SK-N-SH (cell line): ENCODE measurements around the gene MLC1. TPM values are rescaled to one million over a fixed set of nuclear protein-coding genes. Genes with fewer than 3 reads are reported as not detected.

ENCODE experiments used
- CTCF ChIA-PET: fragments of 300-600, 350-600 bp; formaldehyde crosslinking; extraction: SDS; loops from one replicate; lab custom pipeline; 2021; lab: Yijun Ruan, JAX
- POLR2A ChIA-PET: fragments of 350-600 bp; sonication (Branson Sonifier 250); formaldehyde crosslinking; extraction: SDS; loops from one replicate; lab custom pipeline; 2020; ENCODE audit warnings: antibody characterized with exemption, inconsistent platforms; lab: Yijun Ruan, JAX
- DNase-seq: peaks from one replicate; pipeline ENCODE4 v3.0.0; 2012
- H2AFZ ChIP-seq: fragments of 200-600 bp; sonication (generic); 2 replicates; pipeline ENCODE4 v1.8.1; 2016; ENCODE audit warnings: antibody characterized with exemption, mild to moderate bottlenecking, low read depth
- H3F3A ChIP-seq: fragments of 200-600 bp; sonication (generic); replicated peaks from 2 replicates; pipeline ENCODE3; 2016; ENCODE audit warnings: antibody characterized with exemption, mild to moderate bottlenecking; ENCODE audit not compliant: insufficient read depth
- H3K27ac ChIP-seq, 2 experiments: fragments of 200-500 bp in 1 of 2; fragments of 200-600 bp in 1 of 2; sonication (Bioruptor generic) in 1 of 2; sonication (generic), shearing (Covaris generic) in 1 of 2; 2 replicates each; pipeline versions ENCODE4 v1.5.1 to v1.6.1; 2014 to 2016; ENCODE audit warnings: low read depth in 2 of 2, inconsistent platforms in 1 of 2, low read length in 1 of 2, mild to moderate bottlenecking in 1 of 2, mixed read lengths in 1 of 2
- H3K27me3 ChIP-seq: fragments of 200-600 bp; sonication (generic), shearing (Covaris generic); 2 replicates; pipeline ENCODE4 v1.6.1; 2016; ENCODE audit warnings: mixed run types; ENCODE audit not compliant: insufficient read depth
- H3K36me3 ChIP-seq, 2 experiments: fragments of 200-500 bp in 1 of 2; fragments of 200-600 bp in 1 of 2; sonication (Bioruptor generic) in 1 of 2; sonication (generic) in 1 of 2; replicated peaks in 1 of 2; 2 replicates each; pipeline versions ENCODE3 to v1.5.1; 2014 to 2016; ENCODE audit warnings: low read length in 1 of 2, mild to moderate bottlenecking in 1 of 2; ENCODE audit not compliant: insufficient read depth in 2 of 2, control insufficient read depth in 1 of 2
- H3K4me1 ChIP-seq, 2 experiments: fragments of 200-500 bp in 1 of 2; fragments of 200-600 bp in 1 of 2; sonication (Bioruptor generic) in 1 of 2; sonication (generic), shearing (Covaris generic) in 1 of 2; 2 replicates each; pipeline versions ENCODE4 v1.5.1 to v1.6.1; 2014 to 2016; ENCODE audit warnings: low read depth in 1 of 2, low read length in 1 of 2, mixed run types in 1 of 2; ENCODE audit not compliant: insufficient read depth in 2 of 2, control insufficient read depth in 1 of 2
- H3K4me2 ChIP-seq: fragments of 200-600 bp; sonication (generic), shearing (Covaris generic); 2 replicates; pipeline ENCODE4 v1.6.1; 2017; ENCODE audit warnings: mixed run types
- H3K4me3 ChIP-seq, 2 experiments: fragments of 200-500 bp in 1 of 2; fragments of 200-600 bp in 1 of 2; sonication (Bioruptor generic) in 1 of 2; sonication (generic), shearing (Covaris generic) in 1 of 2; 2 replicates each; pipeline versions ENCODE4 v1.5.1 to v1.8.1; 2014 to 2016; ENCODE audit warnings: low read depth in 2 of 2, inconsistent platforms in 1 of 2, low read length in 1 of 2, mild to moderate bottlenecking in 1 of 2, mixed read lengths in 1 of 2, moderate library complexity in 1 of 2
- H3K79me2 ChIP-seq: fragments of 200-600 bp; sonication (generic); 2 replicates; pipeline ENCODE4 v1.8.1; 2017; ENCODE audit warnings: mild to moderate bottlenecking; ENCODE audit not compliant: insufficient read depth
- H3K9ac ChIP-seq: fragments of 200-600 bp; sonication (generic); 2 replicates; pipeline ENCODE4 v1.6.1; 2017; ENCODE audit warnings: mixed run types
- H3K9me2 ChIP-seq: fragments of 200-600 bp; sonication (generic); 2 replicates; pipeline ENCODE4 v1.6.1; 2017; ENCODE audit warnings: mixed run types
- H3K9me3 ChIP-seq: fragments of 200-600 bp; sonication (generic); 2 replicates; pipeline ENCODE4 v1.6.1; 2017; ENCODE audit warnings: mixed run types, mild to moderate bottlenecking, moderate library complexity
- H4K20me1 ChIP-seq: fragments of 200-600 bp; sonication (generic); 2 replicates; pipeline ENCODE4 v1.6.1; 2017; ENCODE audit warnings: mild to moderate bottlenecking, mixed run types; ENCODE audit not compliant: insufficient read depth
- ELF1 ChIP-seq: IDR thresholded peaks from 2 replicates; pipeline ENCODE4 v1.4.0; 2012
- EP300 ChIP-seq, 2 experiments: IDR thresholded peaks; 2 replicates each; pipeline versions ENCODE4 v1.4.0 to v1.6.1; 2012; ENCODE audit warnings: borderline replicate concordance in 1 of 2, low read depth in 1 of 2, low read length in 1 of 2
- EZH2phosphoT487 ChIP-seq: fragments of 200-600 bp; sonication (generic); IDR thresholded peaks from 2 replicates; pipeline ENCODE4 v1.6.1; 2017; ENCODE audit warnings: low read depth, mixed run types, mild to moderate bottlenecking, antibody characterized with exemption, moderate library complexity, borderline replicate concordance
- FOXJ3 ChIP-seq: sonication (generic); formaldehyde crosslinking; IDR thresholded peaks from 2 replicates; pipeline ENCODE4 v1.5.1; 2020; ENCODE audit warnings: mild to moderate bottlenecking, missing genetic modification reagents
- GABPA ChIP-seq: IDR thresholded peaks from 2 replicates; pipeline ENCODE4 v1.4.0; 2012; ENCODE audit warnings: low read depth, mild to moderate bottlenecking
- MEF2A ChIP-seq: IDR thresholded peaks from 2 replicates; pipeline ENCODE4 v1.4.0; 2012; ENCODE audit warnings: low read depth, borderline replicate concordance
- MXI1 ChIP-seq: IDR thresholded peaks from 2 replicates; pipeline ENCODE4 v1.6.1; 2012; ENCODE audit warnings: mild to moderate bottlenecking, low read depth, low read length, improper control_type of control experiment
- NFIC ChIP-seq: IDR thresholded peaks from 2 replicates; pipeline ENCODE4 v1.4.0; 2012; ENCODE audit warnings: borderline replicate concordance
- NRF1 ChIP-seq: IDR thresholded peaks from 2 replicates; pipeline ENCODE4 v1.6.1; 2012; ENCODE audit warnings: low read depth, mild to moderate bottlenecking, low read length
- RAD21 ChIP-seq: IDR thresholded peaks from 2 replicates; pipeline ENCODE4 v1.6.1; 2012; ENCODE audit warnings: mild to moderate bottlenecking, low read length
- RFX5 ChIP-seq: IDR thresholded peaks from 2 replicates; pipeline ENCODE4 v1.6.1; 2012; ENCODE audit warnings: mild to moderate bottlenecking, improper control_type of control experiment, low read length
- TAF1 ChIP-seq: IDR thresholded peaks from 2 replicates; pipeline ENCODE4 v1.6.1; 2012; ENCODE audit warnings: low read depth, mild to moderate bottlenecking, low read length, moderate library complexity, borderline replicate concordance
- TCF12 ChIP-seq: IDR thresholded peaks from 2 replicates; pipeline ENCODE4 v1.4.0; 2012
- TEAD4 ChIP-seq: IDR thresholded peaks from 2 replicates; pipeline ENCODE4 v1.4.0; 2012; ENCODE audit warnings: mild to moderate bottlenecking, borderline replicate concordance; ENCODE audit not compliant: insufficient read depth
- WGBS: methylation state at CpG from one replicate; pipeline ENCODE4 v1.1.6; 2017; ENCODE audit warnings: low lambda C conversion rate; 5-methylcytosine and 5-hydroxymethylcytosine counted together
- polyA plus RNA-seq, 3 experiments: library from polyadenylated mRNA; depleted of rRNA; stranded (reverse); fragments of >200 nt; gene quantifications; 2 replicates each; pipeline ENCODE4 v1.2.3, GENCODE V29; 2012
- TF ChIP-seq, protein P1 (sequence below): fragments of 150-350 bp; IDR thresholded peaks from 2 replicates; pipeline ENCODE4 v1.6.1; 2017; ENCODE audit warnings: antibody characterized with exemption, low read length, low read depth, borderline replicate concordance
- TF ChIP-seq, protein P2 (sequence below): IDR thresholded peaks from 2 replicates; pipeline ENCODE4 v1.4.0; 2012; ENCODE audit warnings: low read depth
- TF ChIP-seq, protein P3 (sequence below): fragments of 150-350 bp; IDR thresholded peaks from 2 replicates; pipeline ENCODE4 v1.6.1; 2016; ENCODE audit warnings: mild to moderate bottlenecking, low read depth, low read length
- TF ChIP-seq, protein P4 (sequence below): fragments of 200-600 bp; sonication (generic); IDR thresholded peaks from 2 replicates; pipeline ENCODE4 v1.6.1; 2017; ENCODE audit warnings: antibody characterized with exemption, mild to moderate bottlenecking, moderate library complexity

Gene MLC1
- polyA plus RNA-seq, 1 of the 3 experiments (the other 2 are of a cell fraction): not detected

DNA sequence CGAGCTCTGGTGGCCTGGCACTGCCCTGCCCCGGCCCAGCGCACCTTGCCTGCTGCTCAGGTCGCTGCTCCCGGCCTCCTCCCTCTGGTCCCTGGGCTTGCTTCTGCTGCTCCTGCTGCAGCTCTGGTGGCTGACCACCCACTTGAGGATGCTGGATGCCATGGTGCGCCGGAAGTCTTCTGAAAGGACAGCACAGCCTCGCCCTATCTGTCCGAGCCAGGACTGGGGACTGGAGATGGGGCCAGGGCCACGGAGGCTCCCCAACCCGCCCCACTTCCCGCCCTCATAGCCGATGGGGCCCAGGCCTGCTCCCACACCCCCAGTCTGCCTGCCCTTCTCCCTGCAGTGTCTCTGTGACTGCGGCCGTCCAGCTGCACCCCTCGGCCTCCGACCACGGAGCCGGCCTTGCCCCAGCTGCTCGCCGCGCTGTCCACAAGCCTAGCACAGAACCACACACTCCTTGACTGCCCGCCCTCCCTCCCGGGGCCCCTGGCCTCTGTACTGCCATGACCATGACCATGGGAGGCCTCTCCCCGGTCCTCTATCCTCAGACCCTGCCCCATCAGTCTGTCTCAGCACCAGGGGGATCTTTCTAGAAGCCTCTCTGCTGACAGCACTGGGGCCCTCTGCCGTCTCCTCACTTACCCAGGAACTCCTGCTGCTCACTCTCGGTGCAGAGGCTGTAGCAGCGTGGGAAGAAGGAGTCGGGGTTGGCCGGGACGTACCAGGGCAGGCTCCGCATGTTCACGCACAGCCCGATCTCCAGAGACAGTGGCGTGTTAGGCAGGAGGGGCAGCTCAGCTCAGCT lies 39.8 kb downstream of the MLC1 start (continued):
- TF ChIP-seq TAF1: no peak
- TF ChIP-seq TEAD4: no peak
- no peak for TF ChIP-seq GABPA

DNA sequence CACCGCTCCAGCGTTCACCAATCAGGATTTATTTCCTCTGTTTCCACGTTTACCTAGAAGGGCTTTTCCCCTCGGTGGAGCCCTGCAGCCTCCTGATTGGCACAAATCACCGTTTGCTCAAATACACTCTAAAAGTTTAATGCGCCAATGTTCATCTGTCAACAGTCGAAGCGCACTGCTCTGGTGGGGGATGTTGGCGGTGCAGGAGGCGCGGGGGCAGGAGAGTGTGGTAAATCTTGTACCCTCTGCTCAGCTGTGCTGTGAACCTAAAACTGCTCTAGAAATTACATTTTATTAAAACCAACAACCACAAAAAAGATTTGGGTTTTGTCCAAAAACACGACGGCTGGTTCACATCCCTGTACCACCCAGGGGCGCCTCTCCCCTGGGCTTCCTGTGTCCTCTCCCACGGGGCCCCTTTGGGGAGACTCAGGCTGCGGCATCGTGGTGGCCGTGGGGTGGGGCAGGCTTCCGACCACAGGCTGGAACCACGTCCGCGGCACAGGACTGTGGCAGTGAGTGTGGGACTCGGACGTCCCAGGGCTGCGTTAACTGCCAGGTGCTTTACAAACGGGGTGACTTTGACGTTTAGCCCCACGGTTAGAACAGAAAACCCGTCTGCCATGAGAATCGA lies 40.6 kb downstream of the MLC1 start:
- no peak overlapping the region for H2AFZ ChIP-seq
- TF ChIP-seq NFIC (no peak), MEF2A (no peak), FOXJ3 (no peak), GABPA (no peak), TAF1 (no peak), NRF1 (no peak), EZH2phosphoT487 (no peak), RFX5 (no peak), ELF1 (no peak), MXI1 (no peak), EP300 (IDR thresholded peaks at IDR 0.05; ENCODE audit: borderline replicate concordance in 1 of 2, low read depth in 1 of 2, low read length in 1 of 2) (no peak), TCF12 (no peak), RAD21 (no peak)
- TF ChIP-seq, protein P1, sequence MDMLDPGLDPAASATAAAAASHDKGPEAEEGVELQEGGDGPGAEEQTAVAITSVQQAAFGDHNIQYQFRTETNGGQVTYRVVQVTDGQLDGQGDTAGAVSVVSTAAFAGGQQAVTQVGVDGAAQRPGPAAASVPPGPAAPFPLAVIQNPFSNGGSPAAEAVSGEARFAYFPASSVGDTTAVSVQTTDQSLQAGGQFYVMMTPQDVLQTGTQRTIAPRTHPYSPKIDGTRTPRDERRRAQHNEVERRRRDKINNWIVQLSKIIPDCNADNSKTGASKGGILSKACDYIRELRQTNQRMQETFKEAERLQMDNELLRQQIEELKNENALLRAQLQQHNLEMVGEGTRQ: no peak
- TF ChIP-seq, protein P2, sequence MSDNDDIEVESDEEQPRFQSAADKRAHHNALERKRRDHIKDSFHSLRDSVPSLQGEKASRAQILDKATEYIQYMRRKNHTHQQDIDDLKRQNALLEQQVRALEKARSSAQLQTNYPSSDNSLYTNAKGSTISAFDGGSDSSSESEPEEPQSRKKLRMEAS: no peak
- TF ChIP-seq, protein P3, sequence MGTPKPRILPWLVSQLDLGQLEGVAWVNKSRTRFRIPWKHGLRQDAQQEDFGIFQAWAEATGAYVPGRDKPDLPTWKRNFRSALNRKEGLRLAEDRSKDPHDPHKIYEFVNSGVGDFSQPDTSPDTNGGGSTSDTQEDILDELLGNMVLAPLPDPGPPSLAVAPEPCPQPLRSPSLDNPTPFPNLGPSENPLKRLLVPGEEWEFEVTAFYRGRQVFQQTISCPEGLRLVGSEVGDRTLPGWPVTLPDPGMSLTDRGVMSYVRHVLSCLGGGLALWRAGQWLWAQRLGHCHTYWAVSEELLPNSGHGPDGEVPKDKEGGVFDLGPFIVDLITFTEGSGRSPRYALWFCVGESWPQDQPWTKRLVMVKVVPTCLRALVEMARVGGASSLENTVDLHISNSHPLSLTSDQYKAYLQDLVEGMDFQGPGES: no peak
- TF ChIP-seq, protein P4, sequence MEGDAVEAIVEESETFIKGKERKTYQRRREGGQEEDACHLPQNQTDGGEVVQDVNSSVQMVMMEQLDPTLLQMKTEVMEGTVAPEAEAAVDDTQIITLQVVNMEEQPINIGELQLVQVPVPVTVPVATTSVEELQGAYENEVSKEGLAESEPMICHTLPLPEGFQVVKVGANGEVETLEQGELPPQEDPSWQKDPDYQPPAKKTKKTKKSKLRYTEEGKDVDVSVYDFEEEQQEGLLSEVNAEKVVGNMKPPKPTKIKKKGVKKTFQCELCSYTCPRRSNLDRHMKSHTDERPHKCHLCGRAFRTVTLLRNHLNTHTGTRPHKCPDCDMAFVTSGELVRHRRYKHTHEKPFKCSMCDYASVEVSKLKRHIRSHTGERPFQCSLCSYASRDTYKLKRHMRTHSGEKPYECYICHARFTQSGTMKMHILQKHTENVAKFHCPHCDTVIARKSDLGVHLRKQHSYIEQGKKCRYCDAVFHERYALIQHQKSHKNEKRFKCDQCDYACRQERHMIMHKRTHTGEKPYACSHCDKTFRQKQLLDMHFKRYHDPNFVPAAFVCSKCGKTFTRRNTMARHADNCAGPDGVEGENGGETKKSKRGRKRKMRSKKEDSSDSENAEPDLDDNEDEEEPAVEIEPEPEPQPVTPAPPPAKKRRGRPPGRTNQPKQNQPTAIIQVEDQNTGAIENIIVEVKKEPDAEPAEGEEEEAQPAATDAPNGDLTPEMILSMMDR: no peak
- no peaks in the 10 kb centered on the region for H3K36me3 ChIP-seq
- H3F3A ChIP-seq: no peaks in the 10 kb centered on the region
- H3K79me2 ChIP-seq: no peaks in the 10 kb centered on the region
- POLR2A ChIA-PET: no interaction called here
- H3K27ac ChIP-seq: no peak overlapping the region
- no peaks in the 10 kb centered on the region for H3K9me2 ChIP-seq
- no peak overlapping the region for H3K9ac ChIP-seq
- H3K4me2 ChIP-seq: no peak overlapping the region
- H3K27me3 ChIP-seq: peaks cover 12% of the 10 kb centered on the region
- no peaks in the 10 kb centered on the region for H3K9me3 ChIP-seq
- WGBS: 54% methylated on average over 19 of the region's 30 CpGs
- no peak overlapping the region for H3K4me3 ChIP-seq
- peak; percentile 20 for DNase-seq
- CTCF ChIA-PET: interaction anchor here (0.9 kb wide), 1 partner anchor 114 kb away, joined by 3 read pairs; no protein-coding TSS in a partner anchor
- H4K20me1 ChIP-seq: no peaks in the 10 kb centered on the region
- no peaks in the 10 kb centered on the region for H3K4me1 ChIP-seq
